ENCODE measurements around the gene STPG1.
A peak's percentile ranks its signal among the peaks of the same experiment; 100 is the strongest.

STPG1 gene

GRCh38 chr1:24414775-24415333 is 1.3 kb upstream of the STPG1 start:
- DNase-seq: no peak
- no peak for TF ChIP-seq CTCF (IDR thresholded peaks at IDR 0.05)
- peak overlapping the region; percentile 50 to 59 for H3K4me3 ChIP-seq
- H3K9me3 ChIP-seq: no peaks in the 10 kb centered on the region
- H3K4me1 ChIP-seq: peaks cover 0 to 28% (median 13%) of the 10 kb centered on the region in 4 donors
- intact Hi-C loops (cut with DNase I; ENCODE audit: low total_unique reads): no loop called here
- H3K36me3 ChIP-seq: no peaks in the 10 kb centered on the region
- no peak overlapping the region for H3K27ac ChIP-seq
- H3K27me3 ChIP-seq: peaks cover 0 to 15% of the 10 kb centered on the region in 2 donors

- intact Hi-C loops (cut with DNase I; ENCODE audit: low total_unique reads): no loop called here
- Histone ChIP-seq H3K36me3 (no peaks in the 10 kb centered on the region), H3K9me3 (peaks cover 0 to 5% (median 0%) of the 10 kb centered on the region in 3 donors), H3K27ac (no peak overlapping the region), H3K4me1 (peaks cover 0 to 28% (median 9%) of the 10 kb centered on the region in 4 donors), H3K27me3 (peaks cover 0 to 9% of the 10 kb centered on the region in 2 donors), H3K4me3 (no peak overlapping the region)
- no peak for TF ChIP-seq CTCF (IDR thresholded peaks at IDR 0.05)
- DNase-seq: no peak
Measured at GRCh38 chr1:24412408-24412807, 1.2 kb downstream of the STPG1 start.

GRCh38 chr1:24411963-24412362 is 1.6 kb downstream of the STPG1 start:
- Histone ChIP-seq H3K9me3 (peaks cover 0 to 5% (median 0%) of the 10 kb centered on the region in 3 donors), H3K4me3 (no peak overlapping the region), H3K36me3 (no peaks in the 10 kb centered on the region), H3K27ac (no peak overlapping the region), H3K27me3 (peaks cover 0 to 7% of the 10 kb centered on the region in 2 donors), H3K4me1 (peaks cover 0 to 26% (median 9%) of the 10 kb centered on the region in 4 donors)
- no peak for DNase-seq
- TF ChIP-seq CTCF (IDR thresholded peaks at IDR 0.05): no peak
- intact Hi-C loops (cut with DNase I; ENCODE audit: low total_unique reads): no loop called here

GRCh38 chr1:24410750-24411149 is 2.8 kb downstream of the STPG1 start:
- no peak for TF ChIP-seq CTCF (IDR thresholded peaks at IDR 0.05)
- Histone ChIP-seq H3K36me3 (no peaks in the 10 kb centered on the region), H3K27ac (no peak overlapping the region), H3K27me3 (no peaks in the 10 kb centered on the region), H3K9me3 (peaks cover 0 to 5% (median 0%) of the 10 kb centered on the region in 3 donors), H3K4me3 (no peak overlapping the region), H3K4me1 (peaks cover 0 to 15% (median 3%) of the 10 kb centered on the region in 4 donors)
- DNase-seq: no peak
- intact Hi-C loops (cut with DNase I; ENCODE audit: low total_unique reads): no loop called here

- Histone ChIP-seq H3K36me3 (no peaks in the 10 kb centered on the region), H3K27me3 (no peaks in the 10 kb centered on the region), H3K27ac (no peak overlapping the region), H3K9me3 (peaks cover 0 to 5% (median 0%) of the 10 kb centered on the region in 3 donors), H3K4me3 (no peak overlapping the region), H3K4me1 (peaks cover 0 to 8% (median 0%) of the 10 kb centered on the region in 4 donors)
- intact Hi-C loops (cut with DNase I; ENCODE audit: low total_unique reads): no loop called here
- no peak for TF ChIP-seq CTCF (IDR thresholded peaks at IDR 0.05)
- DNase-seq: no peak
Measured at GRCh38 chr1:24409535-24409934, 4.0 kb downstream of the STPG1 start.

All from tibial artery (tissue), 4 donors.